ENCODE results near the gene SLC29A2.

SLC29A2 gene, protein sequence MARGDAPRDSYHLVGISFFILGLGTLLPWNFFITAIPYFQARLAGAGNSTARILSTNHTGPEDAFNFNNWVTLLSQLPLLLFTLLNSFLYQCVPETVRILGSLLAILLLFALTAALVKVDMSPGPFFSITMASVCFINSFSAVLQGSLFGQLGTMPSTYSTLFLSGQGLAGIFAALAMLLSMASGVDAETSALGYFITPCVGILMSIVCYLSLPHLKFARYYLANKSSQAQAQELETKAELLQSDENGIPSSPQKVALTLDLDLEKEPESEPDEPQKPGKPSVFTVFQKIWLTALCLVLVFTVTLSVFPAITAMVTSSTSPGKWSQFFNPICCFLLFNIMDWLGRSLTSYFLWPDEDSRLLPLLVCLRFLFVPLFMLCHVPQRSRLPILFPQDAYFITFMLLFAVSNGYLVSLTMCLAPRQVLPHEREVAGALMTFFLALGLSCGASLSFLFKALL

DNA sequence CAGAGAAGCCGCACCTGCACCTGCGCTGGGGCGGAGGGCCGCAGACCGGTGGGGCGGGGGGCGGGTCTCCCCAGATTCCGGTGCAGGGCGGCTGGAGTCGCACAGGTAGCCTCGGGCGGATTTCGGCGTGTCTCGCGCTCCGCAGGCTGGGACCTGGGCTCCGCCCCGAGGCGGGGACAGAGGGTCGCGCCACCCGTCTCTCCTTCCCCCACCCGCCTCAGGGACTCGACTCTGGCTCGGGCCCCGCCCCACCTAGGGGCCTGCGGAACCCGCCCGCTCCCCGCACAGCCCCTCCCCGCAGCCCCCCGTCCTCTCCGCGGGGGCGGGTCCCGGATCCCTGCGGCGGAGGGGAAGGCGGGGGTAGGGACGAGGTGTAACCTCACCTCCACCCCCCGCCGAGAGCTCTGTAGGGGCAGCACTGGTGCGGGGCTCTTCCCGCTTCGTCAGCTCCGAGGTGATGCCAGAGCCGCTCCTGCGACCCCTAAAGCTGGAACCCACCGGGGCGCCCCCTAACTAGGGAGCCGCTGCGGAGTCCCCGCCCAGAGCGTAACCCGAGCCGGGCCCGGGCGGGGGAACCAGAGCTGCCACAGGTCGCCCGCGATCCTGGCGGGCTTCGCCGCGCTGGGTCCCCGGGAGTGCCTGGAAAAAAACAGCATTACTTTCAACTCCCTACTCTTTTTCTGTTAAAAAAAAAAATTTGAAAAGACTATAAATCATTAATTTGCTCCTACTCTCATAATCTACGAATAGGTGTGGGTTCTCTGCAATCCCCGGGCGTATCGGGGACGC lies at the start of gene SLC29A2:
TSS of gene SLC29A2 (minus strand) at position 134 of the 789 bp plus-strand sequence. CDS start 169 bp downstream, outside the sequence.
- no peak for DNase-seq (ENCODE audit: low spot score)

DNA sequence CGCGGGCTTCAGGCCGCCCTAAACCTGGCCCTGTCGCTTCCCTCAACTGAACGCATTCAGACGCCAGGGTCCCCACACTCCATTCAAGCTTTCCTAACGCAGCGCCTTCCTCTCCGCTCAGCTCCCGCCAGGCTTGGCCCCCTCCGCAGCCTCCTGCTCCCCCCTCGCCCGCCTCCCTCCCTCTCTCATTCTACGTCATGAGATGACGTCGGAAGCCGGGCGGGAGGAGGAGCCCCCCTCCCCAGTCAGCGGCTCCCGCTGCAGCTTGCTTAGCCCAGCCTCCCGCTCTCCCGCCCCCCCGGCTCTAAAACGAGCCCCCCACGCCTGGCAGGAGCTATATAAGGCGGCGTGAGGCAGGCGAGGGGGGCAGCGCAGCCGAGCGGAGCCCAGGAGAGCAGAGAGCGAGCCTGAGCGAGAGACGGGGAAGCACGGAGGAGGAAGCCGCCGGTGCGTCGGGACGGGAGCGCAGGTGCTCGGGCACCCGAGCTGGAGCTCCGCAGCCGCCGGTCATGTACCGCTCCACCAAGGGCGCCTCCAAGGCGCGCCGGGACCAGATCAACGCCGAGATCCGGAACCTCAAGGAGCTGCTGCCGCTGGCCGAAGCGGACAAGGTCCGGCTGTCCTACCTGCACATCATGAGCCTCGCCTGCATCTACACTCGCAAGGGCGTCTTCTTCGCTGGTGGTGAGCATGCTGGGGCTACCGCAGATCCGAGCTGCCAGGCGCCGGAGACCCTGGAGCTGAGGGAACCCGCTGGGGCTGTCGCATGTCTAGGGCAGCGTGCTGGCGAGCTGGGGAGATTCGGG lies 49.3 kb upstream of the SLC29A2 start, which contains the start of gene NPAS4:
TSS of gene NPAS4 (plus strand) at position 365 of the 806 bp plus-strand sequence. CDS start at position 510, 145 bp downstream.
- DNase-seq (ENCODE audit: low spot score), result no peak

DNA sequence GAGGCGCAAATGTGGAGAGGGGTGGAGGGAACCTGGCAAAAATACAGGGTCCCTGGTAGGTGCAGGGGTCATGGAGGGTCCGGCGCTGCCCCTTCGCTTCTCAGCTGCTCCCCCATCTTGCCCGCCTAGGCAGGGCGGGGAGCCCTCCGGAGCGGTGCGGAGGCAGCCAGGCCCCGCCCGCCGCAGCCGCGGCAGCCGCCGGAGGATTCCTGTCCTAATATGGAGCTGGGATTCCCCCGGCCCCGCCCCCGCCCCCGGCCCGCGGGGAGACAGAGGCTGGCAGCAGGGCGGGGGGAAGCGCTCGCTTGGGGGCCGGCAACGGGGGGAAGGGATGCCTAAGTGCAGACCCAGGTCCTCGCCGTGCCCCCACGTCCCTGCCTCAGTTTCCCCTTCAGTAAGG lies 48.3 kb upstream of the SLC29A2 start:
- DNase-seq (ENCODE audit: low spot score), result no peak

DNA sequence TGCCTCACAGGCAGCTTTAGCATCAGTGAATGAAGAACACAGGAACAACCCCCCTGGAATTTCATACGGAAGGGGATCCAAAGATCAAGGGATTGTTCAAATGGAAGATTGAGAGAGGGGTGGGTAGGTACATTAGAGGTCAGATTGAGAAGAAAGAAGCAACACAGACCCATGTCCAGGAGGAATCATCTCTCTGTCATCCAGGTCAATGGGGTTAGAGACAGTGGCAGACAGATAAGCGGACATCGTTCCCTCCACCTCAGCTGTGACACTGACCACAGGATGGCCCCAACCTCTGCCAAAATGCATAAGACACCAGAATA lies 47.4 kb upstream of the SLC29A2 start:
- no peak for DNase-seq (ENCODE audit: low spot score)

DNA sequence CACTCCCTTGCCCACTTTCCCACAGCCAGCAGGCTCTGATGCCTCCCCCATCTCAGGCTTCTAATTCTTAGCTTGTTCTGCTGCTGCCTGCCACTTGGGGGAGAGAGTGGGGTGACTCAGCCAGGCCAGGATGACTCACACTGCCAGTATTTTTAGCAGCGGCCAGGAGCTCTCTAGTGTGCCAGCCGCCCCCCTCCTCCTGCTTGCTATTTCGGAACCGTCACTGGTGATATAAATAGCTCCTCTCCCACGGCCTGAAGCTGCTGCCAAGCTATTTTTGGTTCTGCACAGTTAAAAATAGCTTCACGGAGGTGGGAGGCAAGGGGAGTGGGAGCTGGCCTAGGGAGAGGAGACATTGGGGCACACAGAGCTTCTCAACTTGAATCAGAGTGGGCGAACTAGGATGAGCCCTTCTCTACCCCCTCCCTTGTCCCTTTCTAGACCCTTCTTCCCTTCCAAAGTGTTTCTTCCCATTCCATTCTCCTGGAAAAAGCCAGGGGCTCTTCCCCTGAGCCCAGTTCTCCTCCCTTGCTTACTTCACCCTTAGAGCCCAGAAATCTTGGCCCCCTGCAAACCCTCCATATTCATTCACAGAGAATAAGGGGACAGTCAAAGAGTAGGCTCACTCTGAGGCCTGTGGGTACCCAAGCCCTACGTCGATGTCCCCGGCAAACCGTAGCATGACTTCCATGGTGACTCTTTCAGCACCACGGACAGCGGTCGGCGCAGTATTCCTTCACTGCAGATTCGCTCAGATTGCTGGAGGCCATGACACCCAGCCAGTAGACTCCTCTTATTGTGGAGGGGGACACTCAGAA lies 46.8 kb upstream of the SLC29A2 start:
- no peak for DNase-seq (ENCODE audit: low spot score)

DNA sequence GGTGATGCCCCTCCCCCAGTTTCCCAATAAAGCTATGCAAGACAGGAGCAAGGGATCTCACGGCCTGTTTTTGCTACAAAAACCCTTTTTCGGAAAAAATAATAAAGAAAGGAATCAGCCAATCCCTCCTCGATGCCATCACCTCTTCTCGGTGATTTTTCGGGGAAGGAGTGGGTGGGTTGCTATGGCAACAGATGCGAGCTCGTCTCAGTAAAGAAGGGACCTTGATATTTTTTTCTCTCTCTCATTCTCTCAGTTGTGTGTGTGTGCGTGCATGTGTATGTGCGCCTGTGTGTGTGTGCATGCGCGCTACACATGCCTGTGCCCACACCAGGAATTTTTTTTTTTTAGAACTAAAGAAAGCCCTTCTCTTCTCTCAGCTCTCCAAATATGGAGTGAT lies 45.4 kb upstream of the SLC29A2 start:
- DNase-seq (ENCODE audit: low spot score), result no peak

DNA sequence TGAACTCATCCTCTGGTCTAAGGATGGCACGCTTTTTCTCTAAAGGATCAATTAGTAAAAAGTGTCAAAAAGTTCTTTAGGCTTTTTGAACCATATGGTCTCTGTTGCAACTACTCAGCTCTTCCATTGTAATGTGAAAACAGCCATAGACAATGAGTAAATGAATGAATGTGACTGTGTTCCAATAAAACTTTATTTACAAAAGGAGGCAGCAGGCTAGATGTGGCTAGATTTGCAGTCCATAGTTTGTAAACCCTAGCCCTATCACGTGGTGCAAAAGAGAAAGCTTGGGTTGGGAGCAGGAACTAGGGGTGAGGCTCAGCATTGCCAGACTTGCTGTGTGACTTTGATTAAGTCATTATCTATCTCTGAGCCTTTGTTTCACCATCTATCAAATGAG lies 43.9 kb upstream of the SLC29A2 start:
- no peak for DNase-seq (ENCODE audit: low spot score)

DNA sequence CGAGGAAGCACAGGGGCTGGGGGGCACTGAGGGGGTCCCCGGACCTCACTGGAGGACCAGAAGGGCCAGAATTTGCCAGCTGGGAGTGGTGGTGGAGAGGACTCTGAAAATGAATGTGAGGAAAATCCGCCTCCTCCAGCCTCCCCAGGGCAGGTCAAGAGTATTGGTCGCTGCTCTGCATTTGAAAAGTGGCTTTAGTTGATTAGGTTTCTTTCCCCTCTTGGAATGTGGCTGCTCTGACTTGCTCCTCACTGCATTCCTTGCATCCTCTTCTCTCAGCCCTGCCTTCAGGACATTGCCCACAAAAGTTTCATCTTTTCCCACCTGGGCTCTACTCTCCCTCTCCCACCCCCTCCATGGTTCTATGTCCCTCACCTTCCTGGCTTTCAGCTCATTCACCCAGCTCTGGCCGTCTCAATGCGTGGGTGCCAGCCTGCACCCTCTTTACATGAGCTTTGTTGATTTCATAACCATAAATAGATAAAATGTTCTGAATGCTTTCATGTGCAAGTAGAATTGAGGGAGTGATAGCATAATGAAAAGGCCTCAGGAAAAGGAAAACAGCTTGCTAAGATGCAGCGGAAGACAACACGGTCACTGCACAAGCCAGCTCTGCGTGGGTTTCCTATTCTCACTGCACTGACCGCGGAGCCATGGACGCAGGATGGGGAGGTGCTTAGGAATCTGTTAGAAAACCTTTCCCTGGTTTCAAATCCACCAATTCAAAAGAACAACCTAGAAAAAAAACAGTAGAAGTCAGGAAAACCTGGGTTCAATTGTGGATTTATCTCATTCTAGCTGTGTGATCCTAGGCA lies 42.8 kb upstream of the SLC29A2 start:
- DNase-seq (ENCODE audit: low spot score), result no peak

DNA sequence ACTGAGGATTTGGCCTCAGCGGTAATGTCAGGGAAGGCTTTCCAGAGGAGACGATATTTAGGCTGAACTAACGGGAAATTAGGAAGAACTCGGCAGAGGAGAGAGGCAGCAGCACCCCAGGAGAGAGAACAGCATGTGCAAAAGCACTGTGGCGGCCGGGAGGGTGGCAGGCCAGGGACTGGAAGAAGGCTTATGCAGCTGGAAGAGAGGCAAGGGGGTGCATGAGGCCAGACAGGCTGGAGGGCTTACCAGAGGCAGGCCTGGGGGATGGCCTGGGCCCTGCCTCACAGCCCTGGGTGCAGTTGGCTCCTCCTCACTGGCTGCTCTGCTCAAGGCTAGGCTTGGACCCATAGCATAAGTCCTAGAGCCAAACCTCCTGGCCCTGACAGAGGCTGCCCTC lies 41.6 kb upstream of the SLC29A2 start:
- no peak for DNase-seq (ENCODE audit: low spot score)

DNA sequence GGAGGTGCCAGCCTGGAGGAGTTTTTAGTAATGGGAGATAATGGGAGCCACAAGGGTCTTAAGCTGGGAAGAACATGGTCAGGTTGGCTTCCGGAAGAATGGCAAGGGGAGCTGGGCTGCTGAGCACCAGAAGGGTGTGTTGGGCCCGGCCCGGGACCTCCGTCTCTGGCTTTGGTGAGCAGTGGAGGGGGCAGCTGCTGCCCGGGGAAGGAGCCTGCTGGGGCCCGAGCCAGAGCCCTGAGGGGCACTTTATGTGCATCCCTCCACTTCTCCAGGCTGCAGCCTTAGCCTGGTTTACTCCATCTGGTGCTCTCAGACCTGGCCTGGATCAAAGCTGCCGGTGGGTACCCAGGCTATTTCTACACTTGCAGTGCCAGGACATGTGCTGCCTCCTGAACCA lies 40.5 kb upstream of the SLC29A2 start:
- no peak for DNase-seq (ENCODE audit: low spot score)

DNA sequence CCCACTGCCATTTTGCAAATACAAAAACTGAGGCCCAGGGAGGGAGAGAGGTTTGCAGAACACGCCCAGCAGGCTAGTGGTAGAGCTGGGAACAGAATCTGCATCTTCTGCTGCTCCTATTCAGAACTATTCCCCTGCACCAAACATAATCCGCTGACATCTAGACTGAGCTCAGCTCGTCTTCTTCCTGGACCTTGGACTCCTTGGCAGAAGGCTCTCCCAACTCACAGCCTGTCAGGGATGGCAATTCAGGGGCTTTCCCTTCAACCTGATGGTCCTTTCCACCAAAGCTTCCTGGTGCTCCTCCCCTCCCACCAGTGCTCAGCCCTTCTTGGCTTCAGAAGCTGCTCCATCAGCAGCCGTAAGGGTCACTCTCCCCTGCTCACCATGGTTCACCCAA lies 39.8 kb upstream of the SLC29A2 start:
- no peak for DNase-seq (ENCODE audit: low spot score)

DNA sequence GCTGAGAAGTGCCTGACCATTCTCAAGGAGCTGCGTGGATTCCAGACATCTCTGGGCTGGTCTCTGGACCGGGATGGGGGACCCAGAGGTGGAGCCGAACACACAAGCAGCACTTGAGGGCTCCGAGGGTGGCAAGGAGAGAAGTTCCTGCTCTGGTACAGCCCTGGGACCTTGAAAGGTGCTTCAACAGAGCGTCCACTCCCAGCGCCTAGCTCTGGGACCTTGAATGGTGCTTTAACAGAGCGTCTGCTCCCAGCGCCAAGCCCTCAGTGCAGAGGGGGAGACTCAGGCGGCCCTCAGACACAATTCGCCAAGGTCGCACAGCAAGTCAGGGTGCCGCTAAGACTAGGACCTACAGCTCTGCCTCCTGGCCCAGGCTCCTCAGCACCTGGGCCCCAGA lies 38.6 kb upstream of the SLC29A2 start:
- DNase-seq (ENCODE audit: low spot score), result no peak

DNA sequence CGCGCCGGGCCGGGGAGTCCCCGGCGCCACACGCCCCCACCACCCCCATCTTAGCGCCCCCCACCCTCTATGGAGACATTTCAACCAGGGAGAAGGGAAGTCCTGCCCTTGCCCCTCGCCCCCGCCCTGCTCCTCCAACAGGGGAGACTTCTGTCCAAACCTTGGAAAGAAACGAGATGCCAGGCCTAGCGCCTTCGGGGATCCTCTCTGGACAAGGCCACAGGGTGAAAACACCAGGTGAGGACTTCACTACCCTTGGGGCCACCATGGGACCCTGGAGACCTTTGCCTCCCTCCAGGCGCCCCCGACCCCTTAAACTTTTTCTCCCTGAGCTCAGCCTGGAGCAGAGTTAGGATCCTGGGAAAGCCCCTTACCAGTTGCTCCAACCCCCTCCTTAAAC lies 37.7 kb upstream of the SLC29A2 start:
- DNase-seq (ENCODE audit: low spot score), result no peak

DNA sequence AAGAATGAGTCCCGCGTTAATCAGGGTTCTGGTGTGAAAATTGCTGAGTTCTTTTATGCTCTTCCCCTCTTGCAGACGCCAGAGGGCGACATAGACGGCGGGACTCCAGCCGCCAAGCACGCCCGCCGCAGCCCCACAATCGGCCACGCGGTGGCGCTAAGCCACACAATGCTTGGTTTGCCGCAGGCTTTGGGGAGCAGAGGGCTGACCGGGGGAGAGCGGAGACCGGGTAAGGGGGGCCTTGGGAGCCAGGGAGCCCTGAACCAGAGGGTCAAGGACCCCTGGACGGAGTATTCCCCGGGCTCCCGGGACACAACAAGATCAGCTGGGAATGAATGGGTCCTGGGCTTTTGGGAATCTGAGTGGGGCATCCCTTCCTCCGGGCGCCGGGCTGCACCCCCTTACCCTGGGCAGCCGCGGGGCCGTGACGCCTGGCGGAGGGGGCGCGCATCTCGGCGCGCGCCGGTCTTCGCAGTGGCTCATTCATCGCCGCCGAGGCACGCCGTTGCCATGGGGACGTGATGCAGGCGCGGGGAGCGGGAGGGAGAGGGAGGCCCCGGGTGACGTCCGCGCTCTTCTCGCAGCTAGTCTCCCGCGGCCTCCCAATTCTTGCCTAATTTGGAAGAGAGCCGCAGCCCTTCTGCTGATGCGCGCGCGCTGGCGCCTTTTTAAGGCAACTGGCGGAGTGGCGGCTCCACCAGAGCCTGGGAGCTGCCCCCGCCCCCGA lies 37.1 kb upstream of the SLC29A2 start:
- peak; percentile 93 for DNase-seq (ENCODE audit: low spot score)

DNA sequence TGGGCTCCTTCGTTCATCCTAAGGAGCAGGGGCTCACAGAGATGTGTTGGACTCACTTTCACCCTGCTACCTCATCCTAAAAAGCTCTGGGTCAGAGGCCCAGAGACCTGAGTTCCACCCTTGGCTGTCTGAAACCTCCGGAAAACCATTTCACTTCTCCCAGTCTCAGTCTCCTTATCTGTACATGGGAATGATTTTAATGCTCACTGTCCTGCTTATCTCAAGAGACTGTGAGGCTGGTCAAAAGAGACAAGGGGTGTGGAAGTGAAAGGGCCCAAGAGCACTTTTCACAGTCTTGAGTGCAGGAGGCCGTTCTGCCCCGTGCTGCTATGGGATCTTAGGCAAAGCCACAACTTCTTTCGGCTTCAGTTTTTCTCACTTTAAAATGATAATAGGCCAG lies 36.1 kb upstream of the SLC29A2 start:
- DNase-seq (ENCODE audit: low spot score), result no peak

DNA sequence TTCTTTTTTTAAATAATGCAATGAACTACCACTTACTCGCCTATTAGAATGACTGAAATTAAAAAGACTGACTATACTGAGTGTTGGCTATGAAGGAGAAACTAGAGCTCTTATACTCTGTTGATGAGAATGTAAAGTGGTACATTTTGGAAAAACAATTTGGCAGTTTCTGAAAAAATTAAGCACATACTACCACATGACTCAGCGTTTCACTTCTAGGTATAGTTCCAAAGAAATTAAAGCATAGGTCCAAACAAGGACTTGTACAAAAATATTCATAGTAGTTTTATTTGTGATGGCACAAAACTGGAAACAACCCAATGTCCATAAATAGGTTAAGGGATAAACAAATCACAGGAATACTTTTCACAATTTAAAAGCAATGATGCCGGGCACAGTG lies 22.4 kb upstream of the SLC29A2 start:
- DNase-seq (ENCODE audit: low spot score), result no peak

DNA sequence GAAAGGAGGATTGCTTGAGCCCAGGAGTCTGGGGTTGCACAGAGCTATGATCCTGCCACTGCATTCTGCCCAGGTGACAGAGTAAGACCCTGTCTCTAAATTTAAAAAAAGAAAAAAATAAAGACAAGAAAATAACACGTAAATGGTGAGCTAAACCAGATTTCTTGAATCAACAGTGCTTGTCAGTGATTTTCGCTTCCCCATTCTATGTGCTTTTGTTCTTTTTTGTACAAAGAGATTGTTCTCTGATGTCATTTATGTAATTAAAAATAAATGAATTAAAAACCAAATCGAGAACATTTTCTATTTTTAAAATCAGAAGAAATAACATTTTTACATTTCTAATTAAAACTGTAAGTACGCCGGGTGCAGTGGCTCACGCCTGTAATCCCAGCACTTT lies 19.8 kb upstream of the SLC29A2 start:
- DNase-seq (ENCODE audit: low spot score), result no peak

DNA sequence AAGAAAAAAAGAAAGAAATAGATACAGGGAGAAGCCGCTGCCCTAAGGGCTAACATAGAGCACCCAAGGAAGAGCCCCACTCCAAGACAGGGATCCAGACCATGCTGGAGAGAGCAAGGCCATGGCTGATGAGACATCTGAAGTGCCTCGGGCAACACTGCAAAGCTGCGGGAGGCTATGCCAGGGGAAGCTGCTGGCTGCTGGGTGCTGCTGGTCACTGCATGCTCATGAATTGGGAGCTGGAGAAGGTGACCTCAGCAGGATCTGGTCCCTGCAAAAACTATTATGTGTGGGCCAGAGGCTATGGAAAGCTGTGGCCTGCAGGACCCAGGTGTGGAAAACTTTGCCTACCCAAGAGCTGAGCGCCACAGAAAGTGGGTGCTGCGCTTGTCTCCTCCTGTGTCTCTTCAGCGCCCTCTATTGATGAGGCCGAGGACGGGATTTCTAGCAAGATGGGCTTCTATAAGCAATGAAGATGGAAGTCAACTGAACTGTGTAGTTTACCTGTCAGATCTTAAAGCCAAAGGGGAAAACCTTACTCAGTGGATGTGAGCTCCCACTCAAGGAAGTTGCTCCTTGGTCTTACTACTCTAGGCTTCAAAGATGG lies 17.3 kb upstream of the SLC29A2 start:
- DNase-seq (ENCODE audit: low spot score), result no peak
